HG03575 (cell line): ENCODE data around the gene ID3.

ENCODE experiments used
- ATAC-seq: cut with Tn5 transposase; IDR thresholded peaks from one replicate; pipeline ENCODE4 v1.9.1; 2021; ENCODE audit not compliant: unreplicated experiment, insufficient number of reproducible peaks, low FRiP score; ENCODE audit errors: extremely low read depth

The ID3 gene

DNA sequence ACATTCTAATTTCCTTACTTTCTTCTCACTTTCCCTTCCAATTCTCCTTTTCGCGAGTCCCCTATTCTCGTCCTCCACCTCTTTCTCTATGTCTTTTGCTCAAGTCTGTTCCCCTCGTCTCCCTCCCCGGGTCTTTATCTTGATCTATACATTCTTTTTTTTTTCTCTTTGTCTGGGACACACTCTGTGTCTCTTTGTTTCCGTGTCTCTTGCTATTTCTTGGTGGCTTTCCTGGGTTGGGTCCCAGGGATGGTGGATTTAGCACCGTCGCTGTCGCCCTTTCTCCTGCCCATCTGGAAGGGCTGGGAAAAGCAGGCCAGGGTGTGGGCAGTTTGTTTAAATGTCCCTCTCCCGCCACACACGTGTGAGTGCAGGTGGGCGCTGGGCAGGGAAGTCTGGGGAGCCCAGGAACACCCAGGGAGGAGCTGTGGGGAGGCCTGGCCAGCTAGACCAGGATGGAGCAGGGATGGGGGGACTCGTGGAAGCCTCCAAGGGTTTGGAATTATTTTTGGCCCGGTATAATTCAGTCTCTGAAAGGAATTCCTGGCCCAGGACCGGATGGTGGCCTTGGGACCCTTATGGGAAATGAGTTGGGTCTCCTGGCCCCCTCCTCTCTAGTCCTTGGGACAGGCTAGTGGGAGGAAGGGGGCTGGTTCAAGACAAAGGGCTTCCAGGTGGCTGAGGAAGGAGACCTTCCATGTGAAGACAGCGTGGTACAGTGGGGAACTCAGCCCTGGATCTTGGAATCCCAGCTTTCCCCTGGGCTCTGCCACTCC, 9.5 kb upstream of the ID3 start:
- no peak for ATAC-seq

DNA sequence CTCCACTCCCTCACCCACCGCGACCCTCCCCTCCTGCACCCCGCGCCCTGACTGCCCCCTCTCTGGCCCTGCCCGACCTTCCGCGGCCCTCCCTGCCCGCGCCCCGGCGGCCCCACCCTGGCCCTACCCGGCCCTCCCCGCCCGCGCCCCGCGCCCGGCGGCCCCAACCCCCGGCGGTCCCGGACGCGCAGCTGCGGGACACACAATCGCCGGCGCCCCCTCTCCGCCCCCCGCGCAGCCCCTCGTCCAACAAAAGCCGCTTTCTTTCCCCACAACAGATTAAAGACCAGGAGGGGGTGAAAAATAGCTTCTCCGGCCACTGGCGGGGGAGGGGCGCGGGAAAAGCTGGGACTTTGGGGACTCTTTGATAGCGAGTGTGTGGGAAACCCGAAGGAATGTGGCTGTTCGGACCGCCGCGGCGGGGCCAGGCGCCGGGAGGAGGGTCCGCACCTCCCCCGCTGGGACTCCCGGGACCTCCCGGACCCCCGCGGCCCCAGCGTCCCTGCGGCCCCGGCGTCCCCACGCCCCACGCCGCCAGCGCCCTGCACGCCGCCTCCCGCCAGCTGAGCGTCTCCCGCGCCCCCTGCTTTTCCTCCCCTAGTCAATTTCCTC, 8.8 kb upstream of the ID3 start:
- no peak for ATAC-seq

DNA sequence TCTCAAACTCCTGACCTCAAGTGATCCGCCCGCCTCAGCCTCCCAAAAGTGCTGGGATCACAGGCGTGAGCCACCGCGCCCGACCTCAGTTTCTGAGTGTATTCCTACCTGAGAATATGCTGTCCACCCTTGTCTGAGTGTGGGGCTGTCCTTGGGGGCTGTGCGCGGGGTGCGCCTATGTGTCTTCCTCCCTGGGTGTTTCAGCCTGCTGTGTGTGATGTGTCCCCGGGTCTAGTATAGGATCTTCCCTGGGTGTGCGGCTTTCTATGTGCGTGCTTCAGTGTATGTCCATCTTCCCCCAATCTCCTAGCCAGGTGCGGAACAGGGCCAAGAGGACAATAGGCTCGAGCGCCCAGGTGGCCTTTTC, 8.3 kb upstream of the ID3 start:
- no peak for ATAC-seq

DNA sequence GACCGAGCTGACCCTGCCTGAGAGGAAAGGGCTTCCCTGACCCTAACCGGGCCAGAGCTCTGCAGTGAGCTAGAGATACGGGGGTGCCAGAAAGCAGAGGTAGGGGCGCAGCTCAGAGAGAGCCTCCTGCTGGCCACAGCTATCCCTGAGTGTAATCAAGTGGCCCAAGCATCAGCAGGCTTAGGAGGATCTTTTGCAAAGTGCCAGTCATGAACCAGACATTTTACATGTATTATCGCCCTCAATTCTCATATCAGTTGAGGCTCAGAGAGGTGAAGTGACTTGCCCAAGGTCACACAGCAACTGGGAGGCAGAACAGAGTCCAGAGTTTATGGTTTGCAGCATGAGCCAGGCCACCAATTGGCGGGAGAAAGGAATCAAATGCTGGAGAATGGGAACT, 7.0 kb upstream of the ID3 start:
- no peak for ATAC-seq

DNA sequence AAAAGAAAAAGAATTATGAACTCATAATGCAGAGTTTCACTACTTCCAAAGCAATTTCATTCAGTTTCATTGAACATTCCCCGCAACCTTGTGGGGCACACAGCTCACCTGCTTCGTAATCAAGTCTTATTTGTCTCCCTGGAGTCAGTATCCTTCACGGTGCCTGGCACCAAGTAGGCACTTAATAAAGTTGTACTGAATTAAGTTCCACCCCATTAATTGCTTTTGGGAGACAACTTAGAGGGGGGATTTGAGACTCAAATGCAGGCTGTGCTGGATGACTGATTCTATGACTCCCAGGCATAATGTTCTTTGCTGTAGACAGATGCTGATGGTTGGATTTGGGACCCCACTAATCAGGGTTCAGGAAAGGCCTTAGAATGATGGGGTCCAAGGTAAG, 6.5 kb upstream of the ID3 start:
- no peak for ATAC-seq

DNA sequence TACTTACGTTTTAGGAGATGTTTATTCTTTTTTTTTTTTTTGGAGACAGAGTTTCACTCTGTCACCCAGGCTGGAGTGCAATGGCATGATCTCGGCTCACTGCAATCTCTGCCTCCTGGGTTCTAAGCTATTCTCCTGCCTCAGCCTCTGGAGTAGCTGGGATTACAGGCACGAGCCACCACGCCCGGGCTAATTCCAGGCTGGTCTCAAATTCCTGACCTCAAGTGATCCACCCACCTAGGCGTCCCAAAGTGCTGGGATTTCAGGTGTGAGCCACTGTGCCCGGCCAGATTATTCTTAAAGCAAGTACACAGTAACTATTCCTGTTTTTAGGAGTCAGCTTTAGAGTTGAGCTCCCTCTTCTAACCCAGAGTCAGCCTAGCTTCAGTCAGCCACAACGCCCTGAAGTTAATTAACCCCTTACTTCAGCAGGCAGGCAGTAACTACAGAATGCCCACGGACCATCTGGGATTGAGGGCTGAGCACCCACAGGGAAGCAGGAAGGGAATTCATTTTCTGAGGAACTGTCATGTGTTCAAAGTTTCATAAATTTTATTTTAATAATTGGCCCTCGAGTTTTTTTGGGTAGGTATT, 5.3 kb upstream of the ID3 start:
- ATAC-seq, result no peak

DNA sequence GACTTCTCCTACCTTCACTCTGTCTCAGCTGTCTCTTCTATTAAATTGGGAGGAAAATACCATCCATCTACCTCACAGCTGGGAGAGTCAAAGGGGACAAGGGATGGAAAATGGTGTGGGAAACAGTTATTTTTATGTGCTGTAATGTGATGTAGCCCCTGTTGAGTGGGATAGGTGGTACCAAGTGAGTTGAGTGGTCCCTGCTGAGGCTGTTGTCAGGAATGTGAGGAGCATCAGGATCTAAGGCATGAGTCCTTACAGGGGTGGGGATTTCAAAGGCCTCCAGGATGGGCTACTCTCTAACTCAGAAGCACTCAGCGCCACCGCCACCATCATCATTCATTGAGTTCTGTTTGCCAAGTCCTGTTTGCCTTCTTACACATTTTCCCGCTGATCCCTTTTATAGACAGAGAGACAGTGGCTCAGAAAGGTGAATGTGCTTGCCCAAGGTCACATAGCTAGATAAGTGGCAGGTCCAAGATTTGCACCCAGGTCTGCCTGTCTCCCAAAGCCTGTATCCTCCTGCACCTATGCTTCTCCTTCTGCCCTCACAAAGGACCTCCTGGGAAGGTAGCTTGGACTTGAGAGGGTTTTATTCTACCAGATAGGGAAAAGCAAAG, 4.6 kb upstream of the ID3 start:
- no peak for ATAC-seq

DNA sequence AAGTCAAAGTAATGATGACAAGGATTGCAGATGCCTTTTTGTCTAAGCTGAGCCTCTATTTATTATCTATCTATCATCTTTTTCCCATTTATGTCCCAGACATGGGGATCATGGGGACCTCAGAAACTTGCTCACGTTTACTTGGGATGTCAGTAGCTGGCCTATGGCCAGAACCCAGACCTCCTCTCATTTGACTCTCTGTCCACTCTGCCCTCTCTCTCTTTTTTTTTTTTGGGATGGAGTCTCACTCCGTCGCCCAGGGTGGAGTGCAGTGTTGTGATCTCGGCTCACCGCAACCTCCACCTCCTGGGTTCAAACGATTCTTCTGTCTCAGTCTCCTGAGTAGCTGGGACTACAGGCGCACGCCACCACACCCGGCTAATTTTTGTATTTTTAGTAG, 3.7 kb upstream of the ID3 start:
- ATAC-seq, result no peak

DNA sequence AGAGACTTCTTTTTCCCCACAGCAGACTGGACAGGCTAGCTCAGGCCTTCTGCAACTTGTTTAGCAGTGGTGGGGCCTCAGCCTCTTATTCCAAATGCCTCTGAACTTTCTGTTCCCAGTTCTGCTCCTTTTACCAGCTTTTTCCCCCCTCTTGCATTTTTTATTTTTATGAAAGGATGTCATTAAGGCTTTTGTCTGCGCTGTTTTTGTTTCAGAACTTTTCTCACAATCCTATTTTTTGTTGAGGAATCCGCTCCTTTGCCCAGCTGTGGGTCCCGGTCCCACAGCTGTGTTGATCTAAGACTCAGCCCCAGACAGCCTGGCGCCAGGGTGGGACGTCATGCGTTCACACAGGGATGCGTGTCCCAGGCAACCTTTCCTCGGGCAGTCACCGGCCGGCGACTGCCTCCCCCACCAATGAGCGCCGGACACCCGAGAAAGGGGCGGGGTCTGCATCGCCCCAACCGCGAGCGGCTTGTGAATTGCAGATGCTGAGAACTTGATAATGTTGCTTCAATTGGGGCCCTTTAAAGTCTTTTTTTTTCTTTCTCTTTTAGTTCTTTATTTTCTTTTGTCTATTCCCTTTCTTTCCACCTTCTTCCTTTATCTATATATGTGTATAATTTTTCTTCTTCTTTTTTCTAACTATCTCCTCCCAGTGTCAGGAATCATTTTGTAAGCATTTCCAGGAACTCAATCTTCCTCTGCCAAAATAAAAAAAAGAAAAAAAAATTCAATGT, 3.0 kb upstream of the ID3 start:
- no peak for ATAC-seq

DNA sequence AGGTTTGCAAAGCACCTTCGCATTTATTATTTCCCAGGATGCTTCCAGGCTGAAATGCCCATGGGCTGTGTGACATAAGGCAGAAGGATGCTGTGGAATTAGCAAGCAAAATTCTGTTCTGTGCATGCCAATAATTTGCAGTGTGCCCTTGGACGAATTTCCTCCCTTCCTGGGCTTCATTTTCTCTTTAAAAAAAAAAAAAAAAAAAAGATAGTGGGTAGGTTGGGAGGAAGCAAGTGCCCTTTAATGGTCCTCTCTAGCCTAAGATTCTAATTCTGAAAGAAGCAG, 2.5 kb upstream of the ID3 start:
- no peak for ATAC-seq

DNA sequence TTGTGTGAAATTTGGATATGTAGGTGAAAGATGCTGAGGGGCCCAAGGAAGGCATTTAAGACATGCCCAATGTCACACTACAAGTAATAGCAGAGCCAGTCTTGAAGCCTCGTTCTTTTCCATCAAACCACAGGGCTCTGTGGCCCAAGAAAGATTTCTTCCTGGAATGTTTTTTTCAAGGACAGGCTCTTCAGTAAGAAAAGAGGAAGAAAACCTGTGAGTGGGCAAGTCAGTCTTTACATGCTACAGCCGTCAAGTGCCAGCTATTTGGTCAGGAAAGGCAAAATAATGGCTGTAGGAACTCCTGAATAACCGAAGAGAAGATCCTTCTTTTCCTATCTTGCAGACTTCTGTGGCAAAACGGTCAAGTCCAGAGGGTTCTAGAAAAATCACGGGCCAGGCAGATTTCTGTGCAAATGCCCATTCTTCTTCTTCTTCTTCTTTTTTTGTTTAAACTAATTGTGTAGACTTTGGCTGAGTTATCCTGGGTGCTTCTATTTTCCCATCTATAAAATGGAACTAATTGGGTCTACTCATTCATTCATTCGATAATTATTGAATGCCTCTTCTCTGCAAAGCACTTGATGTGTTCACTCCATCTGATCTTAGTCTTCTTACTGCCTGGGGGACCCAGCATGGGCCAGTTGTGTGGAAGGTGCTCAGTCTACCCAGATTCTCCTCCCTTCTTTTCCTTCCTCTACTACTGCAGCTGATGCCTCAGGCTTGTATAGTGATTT, 1.9 kb upstream of the ID3 start:
- ATAC-seq, result no peak

DNA sequence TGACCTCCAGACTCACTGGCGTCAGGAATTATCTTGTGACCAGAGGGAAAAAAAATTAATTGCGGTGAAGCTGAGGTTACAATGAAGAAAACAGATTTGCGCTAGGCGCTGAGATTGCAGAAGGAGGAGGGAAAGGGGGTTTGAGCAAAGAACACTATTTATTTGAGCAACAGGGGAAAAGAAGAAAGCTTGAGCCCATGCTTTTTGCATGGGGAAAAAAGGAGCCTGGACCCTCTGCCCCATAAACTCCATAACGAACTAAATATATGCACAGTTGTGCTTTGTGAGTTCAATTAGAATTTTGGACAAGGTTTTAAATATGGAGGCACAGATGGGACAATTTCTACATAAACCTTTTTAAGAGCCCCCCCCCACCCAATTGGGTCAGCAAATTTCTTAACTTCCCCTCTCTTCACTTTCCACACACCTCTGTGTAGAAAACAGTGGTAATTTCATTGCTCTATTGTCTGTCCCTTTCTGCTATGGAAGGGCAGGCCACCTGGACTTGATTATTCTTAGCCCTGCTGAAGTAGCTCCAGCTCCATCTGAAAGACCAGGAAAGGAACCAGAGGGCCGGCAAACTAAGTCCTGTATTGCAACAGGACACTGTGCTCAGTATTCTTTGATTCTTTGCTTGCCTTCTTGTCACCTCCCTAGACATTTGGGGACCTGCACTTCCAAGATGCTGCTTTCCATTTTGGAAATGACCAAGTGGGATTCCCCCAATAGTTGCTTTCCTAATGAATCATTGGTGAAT, 862 bp upstream of the ID3 start:
- no peak for ATAC-seq

DNA sequence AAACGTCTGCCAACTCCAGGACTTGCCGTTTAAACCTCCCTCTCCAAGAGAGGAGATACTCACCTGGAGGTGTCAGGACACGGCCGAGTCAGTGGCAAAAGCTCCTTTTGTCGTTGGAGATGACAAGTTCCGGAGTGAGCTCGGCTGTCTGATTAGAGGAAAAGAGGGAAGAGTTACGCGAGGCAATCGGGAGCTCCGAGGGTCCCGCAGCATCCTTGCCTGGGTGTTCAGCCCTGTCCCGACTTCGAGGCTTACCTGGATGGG, 497 bp downstream of the ID3 start:
- ATAC-seq, result no peak

DNA sequence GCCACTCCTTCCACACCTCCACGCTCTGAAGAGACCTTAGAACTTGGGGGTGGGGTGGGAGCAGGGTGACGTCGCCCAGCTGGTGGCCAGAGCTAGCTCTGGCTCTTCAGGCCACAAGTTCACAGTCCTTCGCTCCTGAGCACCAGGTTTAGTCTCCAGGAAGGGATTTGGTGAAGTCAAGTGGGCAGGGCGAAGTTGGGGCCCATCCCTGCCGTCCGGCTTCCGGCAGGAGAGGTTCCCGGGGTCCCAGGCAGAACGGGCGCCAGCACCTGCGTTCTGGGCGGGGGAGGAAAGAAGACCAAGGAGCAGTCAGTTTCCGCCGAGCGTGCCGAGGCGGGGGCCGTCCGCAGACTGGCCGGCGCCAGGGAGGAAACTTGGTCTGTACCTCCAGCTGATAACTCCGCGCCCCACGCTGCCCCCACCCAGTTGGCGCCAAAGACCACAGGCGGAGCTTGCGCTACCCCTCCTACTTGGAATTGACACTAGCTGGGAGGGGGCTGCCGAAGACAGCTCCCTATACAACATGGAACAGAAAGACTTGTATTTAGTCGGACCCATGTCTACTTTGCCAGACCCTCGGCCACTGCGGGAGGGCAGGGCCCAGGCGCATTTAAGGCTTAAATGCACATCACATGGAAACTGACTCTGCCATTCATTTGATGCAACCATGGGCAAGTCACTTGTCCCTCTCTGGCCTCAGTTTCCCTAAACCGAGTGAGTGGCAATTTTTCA, 995 bp downstream of the ID3 start:
- ATAC-seq, result no peak

DNA sequence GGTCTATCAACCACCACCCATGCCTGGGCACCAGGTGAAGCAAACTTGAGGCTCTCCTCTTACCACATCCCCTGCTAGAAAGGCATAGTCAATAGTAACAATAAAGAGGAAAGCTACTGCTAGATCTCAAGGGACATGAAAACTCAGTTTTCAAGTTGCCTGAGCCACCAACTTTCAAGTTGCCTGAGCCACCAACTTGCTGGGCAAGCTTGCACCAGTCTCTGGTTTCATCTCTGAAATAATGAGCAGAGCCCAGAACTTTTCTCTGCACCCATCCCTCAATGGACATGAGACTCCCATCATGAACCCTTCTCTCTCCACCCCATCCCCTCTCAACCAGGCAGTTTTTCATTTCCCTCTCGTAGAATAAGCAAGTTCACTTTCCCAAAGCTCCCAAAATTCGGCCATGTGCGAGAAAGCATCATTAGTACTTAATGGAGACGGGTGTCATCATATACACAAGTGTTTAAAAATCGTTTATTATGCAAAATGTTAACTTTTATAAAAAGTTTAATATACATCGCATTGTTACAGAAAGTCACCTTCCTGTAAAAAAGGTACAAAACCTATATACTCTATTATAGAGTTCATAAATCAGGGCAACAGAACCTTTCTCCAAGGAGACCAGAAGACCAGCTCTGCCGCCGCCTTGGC, 1.7 kb downstream of the ID3 start:
- ATAC-seq, result no peak

DNA sequence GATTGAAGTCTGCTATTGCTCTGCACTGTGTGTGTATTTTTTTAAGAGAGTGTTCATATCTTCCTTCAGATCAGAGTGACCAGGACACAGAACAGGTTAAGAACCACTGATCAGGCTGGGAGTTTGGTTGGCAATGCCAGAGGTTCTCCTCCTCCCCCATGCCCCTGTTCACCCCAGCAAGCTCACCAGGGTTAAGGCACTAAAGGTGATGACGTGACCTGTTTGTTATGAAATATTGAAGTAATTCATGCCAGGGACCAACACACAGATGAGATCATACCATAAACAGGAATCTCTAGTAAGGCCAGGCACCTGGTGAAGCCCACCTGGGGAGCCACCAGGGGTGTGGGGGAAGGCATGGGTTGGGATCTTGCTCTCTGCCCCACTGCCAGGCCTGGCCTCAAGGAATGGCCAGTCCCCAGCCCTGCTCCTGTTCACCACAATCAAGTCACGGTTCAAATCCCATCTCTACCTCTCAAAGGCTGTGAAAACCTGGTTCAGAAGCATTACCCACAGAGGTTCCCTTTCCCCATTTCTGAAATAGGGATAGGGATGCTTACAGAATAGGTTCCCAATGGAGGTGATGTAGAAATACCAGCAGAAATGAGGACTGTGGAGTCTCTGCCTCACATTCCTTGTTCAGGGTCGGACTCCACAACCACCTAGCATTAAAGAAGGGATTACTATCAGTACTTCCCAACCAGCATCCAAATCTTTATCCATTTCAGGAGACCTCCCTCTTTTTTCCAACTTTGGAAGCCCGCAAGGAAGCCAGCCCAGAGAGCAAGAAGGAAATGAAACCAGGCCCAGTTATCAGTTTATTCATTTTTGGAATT, 2.4 kb downstream of the ID3 start:
- no peak for ATAC-seq
